Measurements from ENCODE around the gene ARID5B.

ARID5B gene

GRCh38 chr10:62067560-62067959, 166.1 kb downstream of the ARID5B start:
- no peaks in the 10 kb centered on the region for H3K27me3 ChIP-seq (ENCODE audit: control insufficient read depth in 3 of 3, insufficient read depth in 3 of 3, low read depth in 1 of 3, low read length in 3 of 3)
- no peak overlapping the region for H3K4ac ChIP-seq (ENCODE audit: low read length)
- H3K4me2 ChIP-seq (ENCODE audit: insufficient read depth, low read length, poor library complexity, severe bottlenecking): no peak overlapping the region
- peaks cover 0 to 4% of the 10 kb centered on the region in 2 donors for H3K4me1 ChIP-seq (ENCODE audit: control insufficient read depth in 2 of 2, insufficient read depth in 1 of 2, low read depth in 1 of 2, low read length in 2 of 2)
- no peak overlapping the region for H2BK12ac ChIP-seq (ENCODE audit: low read length)
- no peaks in the 10 kb centered on the region for H3K9me3 ChIP-seq (replicated peaks in 1 of 2; ENCODE audit: control insufficient read depth in 2 of 2, insufficient read depth in 1 of 2, low read depth in 1 of 2, low read length in 2 of 2)
- H2BK5ac ChIP-seq (ENCODE audit: low read length): no peak overlapping the region
- H3K27ac ChIP-seq (replicated peaks; ENCODE audit: low read length): no peak overlapping the region
- H4K91ac ChIP-seq (ENCODE audit: low read depth, low read length, poor library complexity): no peak overlapping the region
- peaks cover 0 to 43% of the 10 kb centered on the region in 2 donors for H3K36me3 ChIP-seq (replicated peaks in 1 of 2; ENCODE audit: control insufficient read depth in 2 of 2, insufficient read depth in 2 of 2, low read length in 2 of 2)
- no peak overlapping the region for H3K9ac ChIP-seq (ENCODE audit: low read depth, low read length, poor library complexity)
- no peak overlapping the region for H2AK5ac ChIP-seq (ENCODE audit: low read depth, low read length)
- WGBS, 2 donors (ENCODE audit: extremely low coverage in 2 of 2, insufficient read length in 2 of 2, insufficient replicate concordance in 1 of 2): no CpG with 5 or more reads among the region's 1 CpG
- no peak overlapping the region for H3K4me3 ChIP-seq (ENCODE audit: low read length in 2 of 2)
- H3K79me1 ChIP-seq (ENCODE audit: low read depth, low read length): no peaks in the 10 kb centered on the region
- no peak overlapping the region for H2BK120ac ChIP-seq (ENCODE audit: low read depth, low read length)
- H3K23ac ChIP-seq (ENCODE audit: low read depth, low read length, poor library complexity): no peak overlapping the region
- H2BK15ac ChIP-seq (ENCODE audit: low read length): no peak overlapping the region
- H4K8ac ChIP-seq (ENCODE audit: low read depth, low read length): no peak overlapping the region
- DNase-seq (ENCODE audit: low spot score): no peak
- H3K18ac ChIP-seq (ENCODE audit: low read length): no peak overlapping the region
- no peak overlapping the region for H3K14ac ChIP-seq (ENCODE audit: low read length)
- no peak overlapping the region for H2AFZ ChIP-seq (ENCODE audit: low read length)

DNA sequence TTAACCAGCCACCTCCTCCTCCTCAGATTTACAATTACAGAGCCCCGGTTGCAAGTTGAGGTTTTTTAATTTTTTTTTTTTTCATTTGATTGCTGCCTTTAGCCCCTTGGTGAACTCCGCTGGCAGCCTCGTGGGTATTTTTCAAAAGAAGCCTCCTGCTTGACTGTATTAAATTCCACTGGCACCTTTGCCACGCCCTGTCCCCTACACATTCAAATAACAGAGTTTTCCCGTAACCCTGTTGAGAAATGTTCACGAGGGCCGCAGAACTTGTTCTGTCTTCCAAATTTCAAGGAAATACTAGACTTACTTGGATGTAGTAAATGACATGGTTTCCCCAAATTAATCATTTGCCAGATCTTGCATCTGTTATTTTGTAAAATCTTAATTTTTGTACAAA, 167.0 kb downstream of the ARID5B start:
- H2AFZ ChIP-seq (ENCODE audit: low read length): no peak overlapping the region
- no peak overlapping the region for H2BK12ac ChIP-seq (ENCODE audit: low read length)
- no peak overlapping the region for H2BK15ac ChIP-seq (ENCODE audit: low read length)
- no peak overlapping the region for H3K18ac ChIP-seq (ENCODE audit: low read length)
- no peak for DNase-seq (ENCODE audit: low spot score)
- H3K23ac ChIP-seq (ENCODE audit: low read depth, low read length, poor library complexity): no peak overlapping the region
- no peaks in the 10 kb centered on the region for H3K79me1 ChIP-seq (ENCODE audit: low read depth, low read length)
- no peak overlapping the region for H3K4me3 ChIP-seq (ENCODE audit: low read length in 2 of 2)
- no CpG with 5 or more reads among the region's 7 CpGs for WGBS, 2 donors (ENCODE audit: extremely low coverage in 2 of 2, insufficient read length in 2 of 2, insufficient replicate concordance in 1 of 2)
- H3K27ac ChIP-seq (replicated peaks; ENCODE audit: low read length): no peak overlapping the region
- H2BK120ac ChIP-seq (ENCODE audit: low read depth, low read length): no peak overlapping the region
- no peaks in the 10 kb centered on the region for H3K9me3 ChIP-seq (replicated peaks in 1 of 2; ENCODE audit: control insufficient read depth in 2 of 2, insufficient read depth in 1 of 2, low read depth in 1 of 2, low read length in 2 of 2)
- H3K14ac ChIP-seq (ENCODE audit: low read length): no peak overlapping the region
- no peak overlapping the region for H3K4me2 ChIP-seq (ENCODE audit: insufficient read depth, low read length, poor library complexity, severe bottlenecking)
- peaks cover 0 to 4% of the 10 kb centered on the region in 2 donors for H3K4me1 ChIP-seq (ENCODE audit: control insufficient read depth in 2 of 2, insufficient read depth in 1 of 2, low read depth in 1 of 2, low read length in 2 of 2)
- no peak overlapping the region for H3K9ac ChIP-seq (ENCODE audit: low read depth, low read length, poor library complexity)
- H3K27me3 ChIP-seq (ENCODE audit: control insufficient read depth in 3 of 3, insufficient read depth in 3 of 3, low read depth in 1 of 3, low read length in 3 of 3): no peaks in the 10 kb centered on the region
- no peak overlapping the region for H2BK5ac ChIP-seq (ENCODE audit: low read length)
- H4K91ac ChIP-seq (ENCODE audit: low read depth, low read length, poor library complexity): no peak overlapping the region
- no peak overlapping the region for H4K8ac ChIP-seq (ENCODE audit: low read depth, low read length)
- H3K36me3 ChIP-seq (replicated peaks in 1 of 2; ENCODE audit: control insufficient read depth in 2 of 2, insufficient read depth in 2 of 2, low read length in 2 of 2): peaks cover 0 to 46% of the 10 kb centered on the region in 2 donors
- H2AK5ac ChIP-seq (ENCODE audit: low read depth, low read length): no peak overlapping the region
- H3K4ac ChIP-seq (ENCODE audit: low read length): no peak overlapping the region

DNA sequence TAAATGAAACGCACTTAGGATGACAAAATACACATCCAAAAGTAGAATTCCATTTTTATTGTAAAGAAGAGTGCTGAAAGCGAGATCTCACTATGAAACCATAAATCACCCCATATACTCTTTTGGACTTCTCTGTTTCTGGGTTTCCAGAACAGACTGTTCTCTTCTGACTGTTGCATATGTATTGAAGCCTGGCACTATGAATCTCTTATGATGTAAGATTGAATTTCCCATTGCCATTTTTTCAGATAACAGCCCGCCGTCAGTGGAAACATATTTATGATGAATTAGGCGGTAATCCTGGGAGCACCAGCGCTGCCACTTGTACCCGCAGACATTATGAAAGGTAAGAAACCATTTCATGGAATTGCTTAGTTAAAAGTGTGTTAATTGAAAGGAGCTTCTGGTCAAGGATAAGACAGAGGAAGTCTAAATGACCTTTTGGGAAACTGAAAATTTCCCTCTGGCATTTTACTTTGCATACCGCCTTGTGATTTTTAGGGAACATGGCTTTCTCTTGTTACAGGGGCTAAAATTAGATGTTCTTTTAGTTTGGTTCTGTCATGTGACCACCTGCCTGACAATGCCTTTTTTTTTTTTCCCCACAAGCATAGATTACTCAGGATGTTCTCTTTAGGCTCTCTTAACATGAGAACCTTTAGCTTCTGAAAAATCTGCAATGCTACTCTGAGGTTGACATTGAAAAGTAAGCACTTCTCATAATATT, 168.1 kb downstream of the ARID5B start:
- no peak for DNase-seq (ENCODE audit: low spot score)
- no peak overlapping the region for H2BK15ac ChIP-seq (ENCODE audit: low read length)
- H3K36me3 ChIP-seq (replicated peaks in 1 of 2; ENCODE audit: control insufficient read depth in 2 of 2, insufficient read depth in 2 of 2, low read length in 2 of 2): peaks cover 0 to 52% of the 10 kb centered on the region in 2 donors
- H3K14ac ChIP-seq (ENCODE audit: low read length): no peak overlapping the region
- peaks cover 0 to 4% of the 10 kb centered on the region in 2 donors for H3K4me1 ChIP-seq (ENCODE audit: control insufficient read depth in 2 of 2, insufficient read depth in 1 of 2, low read depth in 1 of 2, low read length in 2 of 2)
- H3K4ac ChIP-seq (ENCODE audit: low read length): no peak overlapping the region
- H2AFZ ChIP-seq (ENCODE audit: low read length): no peak overlapping the region
- H3K4me3 ChIP-seq (ENCODE audit: low read length in 2 of 2): no peak overlapping the region
- WGBS, 2 donors (ENCODE audit: extremely low coverage in 2 of 2, insufficient read length in 2 of 2, insufficient replicate concordance in 1 of 2): no CpG with 5 or more reads among the region's 8 CpGs
- no peaks in the 10 kb centered on the region for H3K79me1 ChIP-seq (ENCODE audit: low read depth, low read length)
- H3K9me3 ChIP-seq (replicated peaks in 1 of 2; ENCODE audit: control insufficient read depth in 2 of 2, insufficient read depth in 1 of 2, low read depth in 1 of 2, low read length in 2 of 2): no peaks in the 10 kb centered on the region
- H2BK12ac ChIP-seq (ENCODE audit: low read length): no peak overlapping the region
- no peak overlapping the region for H3K18ac ChIP-seq (ENCODE audit: low read length)
- H3K4me2 ChIP-seq (ENCODE audit: insufficient read depth, low read length, poor library complexity, severe bottlenecking): no peak overlapping the region
- H3K23ac ChIP-seq (ENCODE audit: low read depth, low read length, poor library complexity): no peak overlapping the region
- H3K27me3 ChIP-seq (ENCODE audit: control insufficient read depth in 3 of 3, insufficient read depth in 3 of 3, low read depth in 1 of 3, low read length in 3 of 3): no peaks in the 10 kb centered on the region
- H3K27ac ChIP-seq (replicated peaks; ENCODE audit: low read length): no peak overlapping the region
- H3K9ac ChIP-seq (ENCODE audit: low read depth, low read length, poor library complexity): no peak overlapping the region
- H2BK5ac ChIP-seq (ENCODE audit: low read length): no peak overlapping the region
- no peak overlapping the region for H2BK120ac ChIP-seq (ENCODE audit: low read depth, low read length)
- no peak overlapping the region for H4K8ac ChIP-seq (ENCODE audit: low read depth, low read length)
- H2AK5ac ChIP-seq (ENCODE audit: low read depth, low read length): no peak overlapping the region
- no peak overlapping the region for H4K91ac ChIP-seq (ENCODE audit: low read depth, low read length, poor library complexity)

DNA sequence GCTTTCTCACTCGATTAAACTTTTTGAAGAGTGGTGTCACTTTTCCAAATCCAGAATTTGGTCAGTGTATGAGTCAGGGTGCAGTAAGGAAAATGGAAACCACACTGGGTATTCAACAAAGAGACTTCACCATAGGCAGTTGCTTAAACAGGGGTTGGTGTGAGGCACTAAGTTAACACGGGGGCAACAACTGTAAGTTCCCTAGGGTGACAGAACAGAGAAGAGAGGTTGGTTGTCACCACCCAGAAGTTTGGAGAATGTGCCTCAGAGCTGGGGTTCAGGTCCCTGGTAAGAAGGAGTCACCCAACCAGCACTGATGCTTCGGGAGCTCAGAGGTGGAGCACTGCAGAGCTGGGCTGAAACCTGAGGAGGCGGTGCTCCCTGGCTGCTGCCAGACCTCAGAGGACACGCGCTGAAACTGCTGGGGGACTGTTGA, 170.4 kb downstream of the ARID5B start:
- Histone ChIP-seq H3K18ac (ENCODE audit: low read length) (no peak overlapping the region), H2BK12ac (ENCODE audit: low read length) (no peak overlapping the region), H3K27me3 (ENCODE audit: control insufficient read depth in 3 of 3, insufficient read depth in 3 of 3, low read depth in 1 of 3, low read length in 3 of 3) (no peaks in the 10 kb centered on the region), H2BK5ac (ENCODE audit: low read length) (no peak overlapping the region), H3K27ac (replicated peaks; ENCODE audit: low read length) (no peak overlapping the region), H3K4ac (ENCODE audit: low read length) (no peak overlapping the region), H4K91ac (ENCODE audit: low read depth, low read length, poor library complexity) (no peak overlapping the region), H2BK120ac (ENCODE audit: low read depth, low read length) (no peak overlapping the region), H3K36me3 (replicated peaks in 1 of 2; ENCODE audit: control insufficient read depth in 2 of 2, insufficient read depth in 2 of 2, low read length in 2 of 2) (peaks cover 0 to 55% of the 10 kb centered on the region in 2 donors), H2BK15ac (ENCODE audit: low read length) (no peak overlapping the region), H3K23ac (ENCODE audit: low read depth, low read length, poor library complexity) (no peak overlapping the region), H3K14ac (ENCODE audit: low read length) (no peak overlapping the region), H2AFZ (ENCODE audit: low read length) (no peak overlapping the region), H3K4me1 (ENCODE audit: control insufficient read depth in 2 of 2, insufficient read depth in 1 of 2, low read depth in 1 of 2, low read length in 2 of 2) (peaks cover 0 to 7% of the 10 kb centered on the region in 2 donors), H3K9me3 (replicated peaks in 1 of 2; ENCODE audit: control insufficient read depth in 2 of 2, insufficient read depth in 1 of 2, low read depth in 1 of 2, low read length in 2 of 2) (no peaks in the 10 kb centered on the region), H3K4me2 (ENCODE audit: insufficient read depth, low read length, poor library complexity, severe bottlenecking) (no peak overlapping the region), H3K4me3 (ENCODE audit: low read length in 2 of 2) (no peak overlapping the region), H2AK5ac (ENCODE audit: low read depth, low read length) (no peak overlapping the region), H4K8ac (ENCODE audit: low read depth, low read length) (no peak overlapping the region), H3K9ac (ENCODE audit: low read depth, low read length, poor library complexity) (no peak overlapping the region), H3K79me1 (ENCODE audit: low read depth, low read length) (no peaks in the 10 kb centered on the region)
- no CpG with 5 or more reads among the region's 6 CpGs for WGBS, 2 donors (ENCODE audit: extremely low coverage in 2 of 2, insufficient read length in 2 of 2, insufficient replicate concordance in 1 of 2)
- no peak for DNase-seq (ENCODE audit: low spot score)
